GM21619 (cell line): ENCODE results near the gene BCKDHA.
A peak's percentile ranks its signal among the peaks of the same experiment; 100 is the strongest.
"Not testable (repeated sequence)": the region's sequence is repeated elsewhere in the genome, so short reads cannot be mapped to it uniquely, and the experiment has no call there.

Experiments used
- ATAC-seq: cut with Tn5 transposase; IDR thresholded peaks from one replicate; pipeline ENCODE4 v1.9.1; 2021; ENCODE audit not compliant: unreplicated experiment

The BCKDHA gene

DNA sequence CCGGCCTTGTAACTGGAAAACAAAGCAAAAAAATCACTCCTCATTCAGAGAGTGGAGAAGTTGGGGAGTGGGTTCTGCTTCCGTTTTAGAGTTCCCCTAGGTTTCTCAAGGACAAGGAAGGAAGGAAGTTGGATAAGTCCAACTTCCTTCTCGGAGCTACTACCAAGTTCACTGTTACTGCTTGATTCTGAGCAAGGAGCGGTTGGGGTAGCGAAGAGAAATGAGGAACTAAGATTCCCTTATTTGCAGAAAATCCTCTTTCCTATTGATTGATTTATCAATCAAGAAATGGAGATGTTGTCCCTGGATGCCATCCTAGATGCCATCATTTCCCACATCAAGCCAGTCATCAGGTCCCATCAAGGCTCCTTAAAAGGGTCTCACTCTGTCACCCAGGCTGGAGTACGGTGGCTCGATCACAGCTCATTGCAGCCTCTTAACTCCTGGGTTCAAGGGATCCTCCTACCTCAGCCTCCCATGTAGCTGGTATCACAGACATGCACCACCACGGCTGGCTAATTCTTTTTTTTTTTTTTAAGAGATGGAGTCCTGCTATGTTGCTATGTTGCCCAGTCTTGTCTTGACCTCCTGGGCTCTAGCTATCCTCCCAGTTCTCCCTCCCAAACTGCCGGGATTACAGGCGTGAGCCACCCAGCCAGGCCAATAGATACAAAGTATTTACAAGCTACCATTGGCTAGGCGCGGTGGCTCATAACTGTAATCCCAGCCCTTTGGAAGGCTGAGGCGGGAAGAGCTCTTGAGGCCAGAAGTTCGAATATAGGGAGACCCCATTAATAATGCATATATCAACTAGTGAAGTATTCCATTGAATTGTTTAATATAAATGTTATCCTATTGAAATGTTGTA is 32.9 kb upstream of the BCKDHA start:
- ATAC-seq = no peak

DNA sequence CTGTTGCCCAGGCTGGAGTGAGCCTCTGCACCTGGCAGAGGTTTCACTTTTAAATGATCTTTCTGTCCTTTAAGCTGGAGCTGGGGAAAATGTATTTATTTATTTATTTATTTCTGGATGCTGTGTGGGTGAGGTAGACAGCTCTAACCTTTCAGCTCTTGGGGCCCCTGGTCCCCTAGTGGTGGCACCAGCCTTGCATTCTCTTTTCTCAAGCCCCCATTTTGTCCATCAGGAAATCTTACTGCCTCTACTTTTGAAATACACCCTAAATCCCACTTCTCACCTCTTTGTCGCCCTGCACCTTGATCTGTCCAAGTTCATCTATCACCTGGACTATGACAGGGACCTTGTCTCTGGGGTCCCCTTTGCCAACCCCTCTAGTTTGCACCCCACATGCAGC is 31.5 kb upstream of the BCKDHA start:
- no peak for ATAC-seq

DNA sequence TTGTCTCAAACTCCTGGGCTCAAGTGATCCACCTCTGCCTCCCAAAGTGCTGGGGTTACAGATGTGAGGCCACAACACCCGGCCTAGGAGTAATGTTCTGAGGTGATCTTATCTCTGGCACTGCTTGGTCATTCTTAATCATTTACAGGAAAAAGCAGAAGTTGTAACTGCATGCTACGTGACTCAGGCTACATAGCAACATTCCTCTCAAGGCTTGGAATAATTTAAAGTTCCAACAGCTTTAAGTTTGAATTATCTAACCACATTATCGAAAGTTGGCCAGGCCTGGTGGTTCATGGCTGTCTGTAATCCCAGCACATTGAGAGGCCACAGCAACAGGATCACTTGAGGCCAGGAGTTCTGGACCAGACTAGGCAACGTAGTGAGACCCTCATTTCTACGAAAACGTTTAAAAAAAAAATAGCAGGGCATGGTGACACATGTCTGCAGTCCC is 29.7 kb upstream of the BCKDHA start:
- no peak for ATAC-seq

DNA sequence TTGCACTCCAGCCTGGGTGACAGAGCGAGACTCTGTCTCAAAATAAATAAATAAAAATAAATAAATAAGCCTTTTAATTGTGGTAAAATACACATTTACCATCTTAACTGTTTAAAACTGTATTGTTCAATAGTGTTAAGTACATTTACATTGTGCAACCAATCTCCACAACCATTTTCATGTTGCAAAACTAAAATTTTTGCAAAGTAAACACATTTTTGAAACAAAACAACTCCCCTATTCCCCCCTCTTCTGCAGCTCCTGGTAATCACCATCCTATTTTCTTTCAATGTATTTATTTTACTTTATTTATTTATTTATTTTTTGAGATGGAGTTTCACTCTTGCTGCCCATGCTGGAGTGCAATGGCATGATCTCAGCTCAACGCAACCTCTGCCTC is 27.8 kb upstream of the BCKDHA start:
- ATAC-seq = no peak

DNA sequence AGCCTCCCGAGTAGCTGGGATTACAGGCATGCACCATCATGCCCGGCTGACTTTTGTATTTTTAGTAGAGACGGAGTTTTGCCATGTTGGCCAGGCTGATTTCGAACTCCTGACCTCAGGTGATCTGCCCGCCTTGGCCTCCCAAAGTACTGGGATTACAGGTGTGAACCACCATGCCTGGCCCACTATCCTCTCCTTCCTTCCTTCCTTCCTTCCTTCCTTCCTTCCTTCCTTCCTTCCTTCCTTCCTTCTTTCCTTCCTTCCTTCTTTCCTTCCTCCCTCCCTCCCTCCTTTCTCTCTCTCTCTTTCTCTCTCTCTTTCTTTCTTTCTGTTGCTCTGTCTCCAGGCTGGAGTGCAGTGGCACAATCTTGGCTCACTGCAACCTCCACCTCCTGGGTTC is 26.5 kb upstream of the BCKDHA start:
- not testable (repeated sequence) for ATAC-seq

DNA sequence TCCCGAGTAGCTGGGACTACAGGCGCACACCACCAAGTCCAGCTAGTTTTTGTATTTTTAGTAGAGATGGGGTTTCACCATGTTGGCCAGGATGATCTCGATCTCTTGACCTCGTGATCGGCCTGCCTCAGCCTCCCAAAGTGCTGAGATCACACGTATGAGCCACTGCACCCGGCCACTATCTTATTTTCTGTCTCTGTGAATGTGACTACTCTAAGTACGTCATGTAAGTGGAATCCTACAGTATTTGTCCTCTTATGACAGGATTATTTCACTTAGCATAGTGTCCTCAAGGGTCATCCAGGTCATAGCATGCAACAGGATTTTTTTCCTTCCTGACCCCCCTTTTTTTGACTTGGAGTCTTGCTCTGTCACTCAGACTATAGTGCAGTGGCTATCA is 26.1 kb upstream of the BCKDHA start:
- no peak for ATAC-seq

DNA sequence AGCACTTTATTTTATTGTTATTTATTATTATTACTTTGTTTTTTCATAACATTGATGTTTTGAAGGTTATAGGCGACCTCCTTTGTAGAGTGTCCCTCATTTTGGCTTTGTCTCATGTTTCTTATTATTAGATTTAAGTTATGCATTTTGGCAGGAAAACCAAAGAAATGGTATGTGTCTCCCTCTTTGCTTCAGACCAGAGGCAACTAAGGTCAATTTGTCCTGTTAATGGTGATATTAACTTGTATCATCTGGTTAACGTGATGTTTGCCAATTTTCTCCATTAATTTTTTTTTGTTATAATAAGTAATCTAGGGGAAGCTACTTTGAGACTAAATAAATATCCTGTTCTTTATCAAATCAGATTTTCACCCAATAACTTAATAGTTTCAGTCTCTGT is 25.1 kb upstream of the BCKDHA start:
- ATAC-seq = no peak

DNA sequence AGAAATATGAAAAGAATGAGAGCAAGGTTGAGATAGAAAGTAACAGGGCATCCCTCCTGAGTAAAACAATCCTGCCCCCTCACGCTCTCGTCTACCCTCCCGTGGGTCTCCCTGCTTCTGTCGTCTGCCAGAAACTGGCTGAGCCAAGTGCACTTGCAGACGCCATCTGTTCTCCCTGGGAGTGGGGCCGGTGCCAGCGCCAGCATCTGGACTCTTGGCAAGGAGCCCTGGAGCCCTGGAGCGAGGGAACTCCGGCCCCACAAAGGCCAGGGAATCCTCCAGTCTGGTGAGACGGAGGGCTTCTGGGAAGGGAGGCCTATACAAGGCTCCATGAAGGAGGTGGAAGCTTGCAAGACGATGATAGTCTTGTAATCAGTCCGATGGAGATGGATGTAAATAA is 23.6 kb upstream of the BCKDHA start:
- no peak for ATAC-seq

DNA sequence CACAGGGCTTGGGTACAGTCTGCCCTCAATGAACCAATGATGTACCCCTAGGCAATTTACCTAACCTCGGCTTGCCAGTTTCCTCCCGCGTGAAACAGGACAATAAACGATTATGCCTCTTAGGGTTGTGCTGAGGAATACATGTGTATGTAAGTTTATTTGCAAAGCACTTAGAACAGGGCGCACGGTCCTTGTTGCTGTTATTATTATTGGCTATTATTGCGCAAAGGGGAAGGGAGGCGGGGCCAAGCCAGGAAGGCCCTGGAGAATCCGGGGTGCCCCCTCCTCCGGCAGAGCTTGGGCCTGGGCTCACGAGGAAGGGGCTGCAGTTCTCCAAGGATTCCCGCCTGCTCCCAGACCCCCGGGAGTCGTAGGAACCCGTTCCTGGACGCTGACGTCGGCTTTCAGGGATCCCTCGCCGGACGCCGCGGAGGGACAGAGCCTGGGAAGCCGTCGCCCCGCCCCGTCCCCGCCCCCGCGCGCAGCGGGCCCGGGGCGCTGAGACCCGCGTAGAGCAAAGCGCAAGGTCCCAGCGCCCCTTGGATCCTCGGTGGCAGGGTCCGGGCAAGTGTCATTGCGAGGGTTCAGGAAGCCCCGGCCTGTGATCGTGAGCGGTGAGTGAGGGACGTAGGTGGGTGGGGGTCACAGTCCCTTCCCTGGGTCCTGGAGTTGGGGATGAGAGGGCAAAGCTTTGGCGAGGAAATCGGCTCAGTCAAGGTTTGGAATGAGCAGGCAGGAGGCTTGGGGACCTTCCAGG is 21.2 kb upstream of the BCKDHA start, which contains the start of gene TMEM91:
TMEM91 (plus strand) TSS at position 293 of the 757 bp plus-strand sequence. CDS start 1,777 bp downstream, outside the sequence.
- ATAC-seq = no peak

DNA sequence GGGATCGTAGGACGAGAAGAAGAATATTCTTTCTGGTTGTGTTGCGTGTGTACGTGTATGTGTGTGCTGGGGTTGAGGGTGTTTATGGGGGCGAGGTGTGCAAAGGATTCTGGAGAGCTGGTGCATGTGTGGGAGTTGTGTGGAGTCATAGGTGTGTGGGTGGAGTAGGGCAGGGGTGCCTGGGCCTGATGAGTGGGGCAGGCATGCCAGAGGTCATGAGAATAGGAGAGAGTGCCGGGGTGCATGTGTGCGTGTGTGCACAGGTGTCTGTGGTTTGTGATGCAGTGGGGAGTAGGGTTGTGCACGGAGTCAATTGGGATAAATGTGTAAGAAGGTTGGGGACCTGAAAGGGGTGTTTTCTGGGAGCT is 20.6 kb upstream of the BCKDHA start:
- no peak for ATAC-seq

DNA sequence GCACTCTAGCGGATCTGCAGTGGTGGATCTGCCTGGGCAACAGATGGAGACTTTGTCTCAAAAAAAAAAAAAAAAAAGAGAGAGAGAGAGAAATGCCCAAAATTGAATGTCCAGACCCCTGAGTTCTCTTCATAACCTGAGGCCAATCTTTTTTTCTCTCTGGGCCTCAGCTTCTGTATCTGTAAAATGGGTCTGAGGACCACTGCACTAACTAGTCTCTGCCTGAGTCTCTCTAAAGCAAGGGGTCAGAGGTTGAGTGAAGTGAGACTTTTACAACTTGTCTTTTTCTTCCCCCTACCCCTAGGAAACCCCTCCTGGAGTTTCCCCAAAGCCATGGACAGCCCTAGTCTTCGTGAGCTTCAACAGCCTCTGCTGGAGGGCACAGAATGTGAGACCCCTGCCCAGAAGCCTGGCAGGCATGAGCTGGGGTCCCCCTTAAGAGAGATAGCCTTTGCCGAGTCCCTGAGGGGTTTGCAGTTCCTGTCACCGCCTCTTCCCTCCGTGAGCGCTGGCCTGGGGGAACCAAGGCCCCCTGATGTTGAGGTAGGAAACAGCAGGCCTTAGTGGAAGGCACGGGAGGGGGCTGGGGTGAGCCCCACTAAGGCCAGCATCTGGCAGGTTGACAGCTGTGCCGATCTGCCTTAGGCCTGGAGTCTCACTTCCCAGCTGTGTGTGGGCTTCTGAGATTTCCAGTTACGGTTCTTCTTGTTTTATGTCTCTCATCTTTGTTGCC is 19.5 kb upstream of the BCKDHA start:
- peak; percentile 65 for ATAC-seq

DNA sequence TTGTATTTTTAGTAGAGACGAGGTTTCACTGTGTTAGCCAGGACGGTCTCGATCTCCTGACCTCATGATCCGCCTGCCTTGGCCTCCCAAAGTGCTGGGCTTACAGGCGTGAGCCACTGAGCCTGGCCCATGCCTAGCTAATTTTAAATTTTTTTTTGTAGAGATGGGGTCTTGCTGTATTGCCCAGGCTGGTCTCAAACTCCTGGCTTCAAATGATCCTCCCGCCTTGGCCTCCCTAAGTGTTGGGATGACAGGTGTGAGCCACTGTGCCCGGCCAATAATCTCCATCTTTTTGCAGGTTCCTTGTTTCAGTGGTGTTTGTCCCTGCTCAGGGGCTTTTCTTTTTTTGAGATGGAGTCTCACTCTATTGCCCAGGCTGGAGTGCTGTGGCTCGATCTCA is 16.1 kb upstream of the BCKDHA start:
- ATAC-seq = not testable (repeated sequence)

DNA sequence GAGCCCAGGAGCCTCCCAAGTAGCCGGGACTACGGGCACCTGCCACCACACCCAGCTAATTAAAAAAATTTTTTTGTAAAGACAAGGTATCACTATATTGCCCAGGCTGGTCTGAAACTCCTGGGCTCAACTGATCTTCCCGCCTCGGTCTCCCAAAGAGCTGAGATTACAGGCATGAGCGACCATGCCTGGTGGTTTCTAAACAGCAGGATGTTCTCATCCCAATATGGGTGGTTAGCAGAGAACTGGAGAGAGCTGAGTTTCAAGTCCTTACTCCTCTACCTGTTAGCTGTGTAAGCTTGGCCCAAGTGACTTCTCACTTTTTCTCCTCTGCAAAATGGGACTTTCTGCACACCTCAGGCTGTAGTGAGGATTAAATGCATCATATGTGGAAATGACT is 13.3 kb upstream of the BCKDHA start:
- ATAC-seq = no peak

DNA sequence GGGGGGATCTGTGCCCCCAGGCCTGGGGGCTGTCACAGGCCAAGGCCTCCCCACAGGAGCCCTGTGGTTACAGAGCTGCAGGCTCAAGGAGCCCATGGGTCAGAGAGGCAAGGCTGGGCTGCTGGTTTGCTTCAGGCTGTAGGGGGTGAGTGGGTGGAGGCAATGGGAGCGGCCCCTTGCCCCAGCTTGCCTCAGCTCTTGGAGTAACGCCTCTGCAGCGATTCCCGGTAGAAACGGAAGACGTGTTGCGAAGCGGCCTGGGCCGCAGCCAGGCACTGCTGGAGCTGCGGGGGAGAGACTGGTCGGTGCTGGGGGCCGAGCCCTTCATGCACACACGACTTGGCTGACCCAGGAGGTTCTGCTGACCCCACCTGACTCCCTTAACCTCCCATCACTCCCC is 11.2 kb upstream of the BCKDHA start:
- no peak for ATAC-seq

DNA sequence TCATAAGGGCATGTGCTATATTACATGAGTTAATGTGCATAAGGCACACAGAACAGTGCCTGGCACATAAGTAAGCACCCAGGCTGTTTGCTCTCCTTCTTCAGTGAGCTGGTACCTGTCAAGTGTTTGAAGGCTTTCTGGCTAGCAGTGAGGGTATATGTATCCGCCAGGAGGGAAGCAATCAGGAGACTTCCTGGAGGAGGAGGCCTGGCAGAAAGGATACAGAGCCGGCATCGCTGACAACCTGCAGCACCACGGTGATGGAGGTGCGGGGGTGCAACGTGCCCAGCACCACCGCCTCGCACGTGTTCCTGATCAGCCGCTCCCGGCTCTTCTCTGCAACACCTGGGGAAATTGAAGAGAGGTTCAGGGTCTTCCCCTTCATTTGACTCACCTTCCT is 6.0 kb upstream of the BCKDHA start:
- ATAC-seq = no peak

DNA sequence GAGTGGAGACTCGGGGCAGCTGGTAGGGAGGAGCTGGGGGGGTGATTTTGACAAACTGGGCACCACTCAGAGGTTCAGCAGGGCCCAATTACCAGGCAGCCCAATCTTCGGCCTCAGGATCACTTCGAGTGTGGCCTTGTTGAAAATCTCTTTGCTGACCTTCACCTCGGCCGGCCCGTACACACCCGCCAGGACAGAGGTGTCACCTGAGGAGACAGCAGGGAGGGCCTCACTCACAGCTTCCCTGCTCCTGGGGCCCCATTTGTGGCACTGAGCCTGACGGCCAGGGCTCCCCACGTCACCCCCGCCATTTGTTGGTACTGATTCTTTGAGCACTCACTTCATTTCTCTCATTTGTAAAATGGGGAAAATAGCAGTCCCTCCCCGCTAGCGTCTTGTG is 4.8 kb upstream of the BCKDHA start:
- no peak for ATAC-seq

DNA sequence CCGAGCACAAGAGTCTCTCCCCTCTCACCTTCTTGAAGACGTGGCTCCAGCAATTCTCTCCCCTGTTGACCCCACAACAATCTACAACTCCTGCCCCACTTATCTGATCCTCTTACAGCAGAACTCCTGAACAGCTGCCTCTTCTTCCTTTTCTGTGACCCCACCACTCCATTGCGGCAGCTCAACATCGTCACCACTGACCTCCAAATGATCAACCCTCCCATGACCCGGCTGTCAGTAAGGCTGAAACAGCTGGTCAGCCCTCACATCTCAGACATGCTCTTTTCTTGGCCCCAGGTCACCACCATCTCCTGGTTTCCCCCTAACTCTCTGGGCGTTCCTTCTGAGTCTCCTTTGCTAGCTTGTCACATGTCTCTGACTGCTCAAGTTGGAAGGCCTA is 2.3 kb upstream of the BCKDHA start:
- no peak for ATAC-seq

DNA sequence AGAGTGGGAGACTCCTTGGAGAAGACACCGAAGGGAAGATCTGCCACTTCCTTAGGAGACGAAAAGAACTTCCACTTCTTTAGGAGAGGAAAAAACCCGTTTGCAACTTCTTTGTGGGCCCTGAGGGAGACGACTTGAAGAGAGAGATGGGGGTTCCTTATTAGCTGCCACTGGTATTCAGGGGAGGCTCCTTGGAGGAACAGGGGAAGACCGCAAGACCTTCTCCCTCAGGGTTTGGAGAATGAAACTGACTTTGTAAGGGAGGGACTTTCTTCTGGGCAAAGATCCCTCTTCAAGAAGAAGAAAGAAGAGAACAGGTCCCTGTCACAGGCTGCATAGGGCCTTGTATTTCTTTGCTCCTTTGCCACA is 416 bp downstream of the BCKDHA start:
- ATAC-seq = no peak

DNA sequence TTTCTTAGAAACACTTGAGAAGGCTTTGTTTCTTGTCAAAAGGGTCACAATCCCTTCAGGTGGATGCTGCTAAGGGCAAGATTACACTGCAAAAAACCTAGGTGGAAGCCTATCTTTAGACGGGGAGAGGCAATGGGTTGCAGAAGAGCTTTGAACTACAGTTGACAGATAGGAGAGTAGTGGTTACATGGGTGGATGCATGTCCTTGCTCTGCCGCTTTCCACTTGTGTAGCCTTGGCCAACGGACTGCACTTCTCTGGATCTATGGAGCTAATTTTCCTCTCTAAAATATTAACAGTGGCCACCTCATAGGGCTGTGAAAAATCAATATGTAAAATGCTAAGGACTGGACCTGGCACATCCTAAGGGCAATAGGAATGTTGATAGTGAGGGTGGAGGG is 980 bp downstream of the BCKDHA start:
- no peak for ATAC-seq

DNA sequence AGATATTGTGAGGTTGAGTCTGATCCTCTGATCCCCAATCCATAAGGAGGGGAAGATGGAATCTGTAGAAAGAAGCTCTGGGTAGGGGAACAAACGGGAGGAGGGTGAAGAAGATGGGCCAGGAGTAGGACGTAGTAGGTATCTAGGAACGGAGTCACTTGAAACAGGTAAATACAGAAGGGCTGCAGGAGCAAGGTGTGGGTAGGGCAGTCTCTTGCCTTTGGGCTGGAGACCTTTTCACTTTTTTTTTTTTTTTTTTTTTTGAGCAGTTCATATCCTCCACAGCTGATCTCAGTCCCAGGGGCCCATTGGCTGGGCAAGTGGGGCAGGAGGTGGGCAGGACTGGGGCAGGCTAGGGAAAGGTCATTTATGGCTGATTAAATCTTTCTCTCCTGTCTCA is 1.5 kb downstream of the BCKDHA start:
- ATAC-seq = no peak

DNA sequence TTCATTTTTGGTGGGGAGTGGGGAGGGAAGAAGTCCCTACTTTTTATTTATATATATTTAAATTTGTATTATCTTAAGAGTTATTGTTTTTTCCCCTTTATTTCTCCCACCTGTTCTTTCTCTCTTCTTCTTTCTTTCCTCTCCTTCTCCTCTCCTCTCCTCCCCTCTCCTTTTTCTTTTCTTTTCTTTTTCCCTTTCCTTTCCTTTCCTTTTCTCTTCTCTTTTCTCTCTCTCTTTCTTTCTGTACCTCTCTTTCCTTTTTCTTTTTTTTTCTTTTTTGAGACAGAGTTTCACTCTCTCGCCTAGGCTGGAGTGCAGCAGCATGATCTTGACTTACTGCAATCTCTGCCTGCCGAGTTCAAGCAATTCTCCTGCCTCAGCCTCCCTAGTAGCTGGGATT is 1.9 kb downstream of the BCKDHA start:
- ATAC-seq = no peak

DNA sequence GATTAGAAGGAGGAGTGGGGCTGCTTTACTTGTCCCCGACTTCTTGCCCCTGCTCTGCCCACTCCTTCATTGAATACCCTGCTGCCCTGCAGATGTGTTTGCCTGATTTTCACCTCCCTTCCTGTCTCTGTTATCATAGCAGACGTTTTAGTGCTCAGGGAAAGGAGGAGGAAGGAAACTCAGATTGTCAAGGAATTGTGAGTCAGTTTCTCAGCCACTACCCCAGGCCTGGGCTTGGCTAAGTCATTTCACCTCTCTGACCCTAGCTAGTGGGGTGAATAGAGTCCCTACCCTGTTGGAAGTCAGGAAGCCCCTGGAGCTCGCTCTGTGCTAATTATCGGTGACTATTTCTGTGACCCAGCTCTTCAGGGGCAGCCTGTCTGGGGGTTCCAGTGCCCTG is 3.9 kb downstream of the BCKDHA start:
- ATAC-seq = no peak
